GM23248 (cell line): ENCODE results near the gene CNTLN. TPM values are rescaled to one million over a fixed set of nuclear protein-coding genes. Genes with fewer than 3 reads are reported as not detected.

ENCODE experiments used
- DNase-seq: peaks from one replicate; pipeline ENCODE4 v3.0.0-alpha.2; 2015
- H2AFZ ChIP-seq: fragments of 200-600 bp; sonication (generic); 2 replicates; pipeline ENCODE4 v1.6.1; 2016; ENCODE audit warnings: antibody characterized with exemption
- H3F3A ChIP-seq: fragments of 200-600 bp; sonication (generic); 2 replicates; pipeline ENCODE4 v1.6.1; 2016; ENCODE audit warnings: mild to moderate bottlenecking, antibody characterized with exemption, mixed run types; ENCODE audit not compliant: insufficient read depth
- H3K27ac ChIP-seq: fragments of 200-600 bp; sonication (generic); 2 replicates; pipeline ENCODE4 v1.5.1; 2016; ENCODE audit warnings: mild to moderate bottlenecking
- H3K27me3 ChIP-seq: fragments of 200-600 bp; sonication (generic); replicated peaks from 2 replicates; pipeline ENCODE4 v1.6.1; 2016; ENCODE audit warnings: mild to moderate bottlenecking; ENCODE audit not compliant: insufficient read depth
- H3K36me3 ChIP-seq: fragments of 200-600 bp; sonication (generic); 2 replicates; pipeline ENCODE4 v1.6.1; 2016; ENCODE audit warnings: low read depth, mild to moderate bottlenecking
- H3K4me1 ChIP-seq: fragments of 200-600 bp; sonication (generic); 2 replicates; pipeline ENCODE4 v1.6.1; 2016; ENCODE audit warnings: mild to moderate bottlenecking; ENCODE audit not compliant: insufficient read depth
- H3K4me2 ChIP-seq: fragments of 200-600 bp; sonication (generic); one replicate; pipeline ENCODE4 v1.6.1; 2016; ENCODE audit warnings: mild to moderate bottlenecking; ENCODE audit not compliant: unreplicated experiment
- H3K4me3 ChIP-seq: fragments of 200-600 bp; sonication (generic); 2 replicates; pipeline ENCODE4 v1.5.1; 2016; ENCODE audit warnings: mild to moderate bottlenecking
- H3K79me2 ChIP-seq: fragments of 200-600 bp; sonication (generic); 2 replicates; pipeline ENCODE4 v1.6.1; 2016; ENCODE audit warnings: mild to moderate bottlenecking; ENCODE audit not compliant: insufficient read depth
- H3K9ac ChIP-seq: fragments of 200-600 bp; sonication (generic); 2 replicates; pipeline ENCODE4 v1.6.1; 2016; ENCODE audit warnings: mild to moderate bottlenecking
- H3K9me2 ChIP-seq: fragments of 200-600 bp; sonication (generic); 2 replicates; pipeline ENCODE4 v1.6.1; 2016; ENCODE audit warnings: mixed run types, mild to moderate bottlenecking, moderate library complexity; ENCODE audit not compliant: insufficient read depth
- H3K9me3 ChIP-seq: fragments of 200-600 bp; sonication (generic); one replicate; pipeline ENCODE4 v1.6.1; 2017; ENCODE audit warnings: low read depth
- H4K20me1 ChIP-seq: fragments of 200-600 bp; sonication (generic); 2 replicates; pipeline ENCODE4 v1.6.0; 2016; ENCODE audit not compliant: insufficient read depth
- EZH2 ChIP-seq: fragments of 200-600 bp; sonication (generic); IDR thresholded peaks from 2 replicates; pipeline ENCODE4 v1.6.1; 2018; ENCODE audit warnings: antibody characterized with exemption, mild to moderate bottlenecking; ENCODE audit not compliant: insufficient read depth, poor library complexity, severe bottlenecking
- EZH2phosphoT487 ChIP-seq: fragments of 200-600 bp; sonication (generic); IDR thresholded peaks from 2 replicates; pipeline ENCODE4 v1.6.1; 2018; ENCODE audit warnings: antibody characterized with exemption, moderate library complexity, mild to moderate bottlenecking, low read depth; ENCODE audit not compliant: insufficient read depth
- WGBS, 2 experiments: methylation state at CpG; one replicate each; pipeline ENCODE4 v1.1.6; 2015 to 2017; ENCODE audit warnings: low lambda C conversion rate in 2 of 2, low coverage in 1 of 2; ENCODE audit errors: missing lambda C conversion rate in 2 of 2; 5-methylcytosine and 5-hydroxymethylcytosine counted together
- in situ Hi-C: fragments of 300-500 bp; cut with MboI; formaldehyde crosslinking; loops from 2 replicates; pipeline ENCODE4 v1.15.0; 2020
- polyA plus RNA-seq: library from polyadenylated mRNA; unstranded; fragments of >200 nt; fragmentation: Nextera tagmentation; extraction: Ambion mirVana; gene quantifications from 2 replicates; pipeline ENCODE4 v1.2.1, GENCODE V29; 2016
- total RNA-seq: library from RNA; depleted of rRNA; stranded (reverse); fragments of >200 nt; shearing (Covaris generic); gene quantifications from 2 replicates; pipeline ENCODE4 v1.2.3, GENCODE V29; 2014

The CNTLN gene
- total and polyA plus RNA-seq, 2 experiments from 2014 or later = 4.8 to 7.2 TPM

- Histone ChIP-seq H2AFZ (no peak overlapping the region), H3K9ac (no peak overlapping the region), H3K9me3 (no peaks in the 10 kb centered on the region), H3K4me2 (no peak overlapping the region), H3F3A (no peaks in the 10 kb centered on the region), H3K4me1 (no peaks in the 10 kb centered on the region), H3K9me2 (no peaks in the 10 kb centered on the region), H4K20me1 (no peaks in the 10 kb centered on the region), H3K79me2 (no peaks in the 10 kb centered on the region), H3K4me3 (no peak overlapping the region), H3K36me3 (no peaks in the 10 kb centered on the region), H3K27ac (no peak overlapping the region), H3K27me3 (no peaks in the 10 kb centered on the region)
- in situ Hi-C loops = no loop called here
- no peak for DNase-seq
- TF ChIP-seq EZH2phosphoT487 (no peak), EZH2 (no peak)
These were observed 343.0 kb downstream of the CNTLN start for GRCh38 chr9:17477816-17478215.

- no peaks in the 10 kb centered on the region for H3K36me3 ChIP-seq
- WGBS, 2 experiments = 93 to 100% methylated on average over 4 of the region's 4 CpGs
These were observed 346.1 kb downstream of the CNTLN start for GRCh38 chr9:17480966-17481365.

GRCh38 chr9:17481565-17481964 is 346.7 kb downstream of the CNTLN start:
- Histone ChIP-seq H3K27me3 (no peaks in the 10 kb centered on the region), H3F3A (no peaks in the 10 kb centered on the region), H2AFZ (no peak overlapping the region), H3K9me3 (no peaks in the 10 kb centered on the region), H3K4me2 (no peak overlapping the region), H3K9ac (no peak overlapping the region), H3K36me3 (no peaks in the 10 kb centered on the region), H3K27ac (no peak overlapping the region), H3K79me2 (no peaks in the 10 kb centered on the region), H3K4me3 (no peak overlapping the region), H4K20me1 (no peaks in the 10 kb centered on the region), H3K4me1 (no peaks in the 10 kb centered on the region), H3K9me2 (no peaks in the 10 kb centered on the region)
- no peak for DNase-seq
- in situ Hi-C loops = no loop called here
- TF ChIP-seq EZH2 (no peak), EZH2phosphoT487 (no peak)

More at GRCh38 chr9:17480966-17481365, 346.1 kb downstream of the CNTLN start:
- DNase-seq = no peak
- TF ChIP-seq EZH2phosphoT487 (no peak), EZH2 (no peak)
- Histone ChIP-seq H3K27ac (no peak overlapping the region), H3K4me3 (no peak overlapping the region), H3K9me2 (no peaks in the 10 kb centered on the region), H3K79me2 (no peaks in the 10 kb centered on the region), H2AFZ (no peak overlapping the region), H3K27me3 (no peaks in the 10 kb centered on the region), H3K4me1 (no peaks in the 10 kb centered on the region), H4K20me1 (no peaks in the 10 kb centered on the region), H3K9ac (no peak overlapping the region), H3K4me2 (no peak overlapping the region), H3K9me3 (no peaks in the 10 kb centered on the region), H3F3A (no peaks in the 10 kb centered on the region)
- in situ Hi-C loops = no loop called here

- Histone ChIP-seq H3F3A (no peaks in the 10 kb centered on the region), H3K27me3 (no peaks in the 10 kb centered on the region), H3K4me1 (no peaks in the 10 kb centered on the region), H3K79me2 (no peaks in the 10 kb centered on the region), H2AFZ (no peak overlapping the region), H4K20me1 (no peaks in the 10 kb centered on the region), H3K36me3 (no peaks in the 10 kb centered on the region), H3K4me2 (no peak overlapping the region), H3K4me3 (no peak overlapping the region), H3K9ac (no peak overlapping the region), H3K27ac (no peak overlapping the region), H3K9me3 (no peaks in the 10 kb centered on the region), H3K9me2 (no peaks in the 10 kb centered on the region)
- in situ Hi-C loops = no loop called here
- WGBS, 2 experiments = 96 to 99% methylated on average over 3 of the region's 3 CpGs
- DNase-seq = peak; percentile 2
- TF ChIP-seq EZH2phosphoT487 (no peak), EZH2 (no peak)
These were observed 350.1 kb downstream of the CNTLN start for GRCh38 chr9:17484906-17485305.

GRCh38 chr9:17486396-17486795 is 351.6 kb downstream of the CNTLN start:
- Histone ChIP-seq H4K20me1 (no peaks in the 10 kb centered on the region), H3K4me1 (no peaks in the 10 kb centered on the region), H3K79me2 (no peaks in the 10 kb centered on the region), H3F3A (no peaks in the 10 kb centered on the region), H3K9ac (no peak overlapping the region), H3K4me2 (no peak overlapping the region), H3K4me3 (no peak overlapping the region), H2AFZ (no peak overlapping the region), H3K9me2 (no peaks in the 10 kb centered on the region), H3K36me3 (no peaks in the 10 kb centered on the region), H3K9me3 (no peaks in the 10 kb centered on the region), H3K27ac (no peak overlapping the region), H3K27me3 (no peaks in the 10 kb centered on the region)
- DNase-seq = no peak
- no peak for TF ChIP-seq EZH2phosphoT487
- TF ChIP-seq EZH2 = no peak
- 97 to 100% methylated on average over 1 of the region's 1 CpG for WGBS, 2 experiments
- in situ Hi-C loops = no loop called here
